Trophoblast cell (in vitro differentiated cells and primary cell): ENCODE measurements around the gene AKAP13.
"Not testable (repeated sequence)": the region's sequence is repeated elsewhere in the genome, so short reads cannot be mapped to it uniquely, and the experiment has no call there.

Experiments used
- DNase-seq, 2 donors: peaks; one replicate each; pipeline ENCODE4 v3.0.0-alpha.2; 2016
- H2AFZ ChIP-seq: 2 replicates; pipeline ENCODE4 v1.6.1; 2013; ENCODE audit warnings: low read length, moderate library complexity, mild to moderate bottlenecking; ENCODE audit not compliant: insufficient read depth, poor library complexity
- H2AK5ac ChIP-seq: 2 replicates; pipeline ENCODE4 v1.6.1; 2013; ENCODE audit warnings: mild to moderate bottlenecking, low read length
- H2BK120ac ChIP-seq: 2 replicates; pipeline ENCODE4 v1.6.1; 2013; ENCODE audit warnings: low read length, mild to moderate bottlenecking, moderate library complexity; ENCODE audit not compliant: insufficient read depth, poor library complexity
- H2BK12ac ChIP-seq: 2 replicates; pipeline ENCODE4 v1.6.1; 2013; ENCODE audit warnings: mild to moderate bottlenecking, low read length, moderate library complexity
- H2BK5ac ChIP-seq: 2 replicates; pipeline ENCODE4 v1.6.1; 2013; ENCODE audit warnings: low read length, low read depth, moderate library complexity, mild to moderate bottlenecking; ENCODE audit not compliant: poor library complexity
- H3K14ac ChIP-seq: 2 replicates; pipeline ENCODE4 v1.6.1; 2013; ENCODE audit warnings: mild to moderate bottlenecking, low read length
- H3K18ac ChIP-seq: 2 replicates; pipeline ENCODE4 v1.6.1; 2013; ENCODE audit warnings: mild to moderate bottlenecking, low read length
- H3K23ac ChIP-seq: 2 replicates; pipeline ENCODE4 v1.6.1; 2013; ENCODE audit warnings: low read length
- H3K27ac ChIP-seq: 2 replicates; pipeline ENCODE4 v1.5.1; 2013; ENCODE audit warnings: low read depth, mild to moderate bottlenecking, inconsistent platforms, low read length, moderate library complexity
- H3K27me3 ChIP-seq: 2 replicates; pipeline ENCODE4 v1.6.1; 2013; ENCODE audit warnings: inconsistent platforms, mild to moderate bottlenecking, low read length, moderate library complexity; ENCODE audit not compliant: insufficient read depth
- H3K36me3 ChIP-seq, 2 experiments: 1 replicate in 1 of 2; 2 replicates in 1 of 2; pipeline ENCODE4 v1.6.1; 2013; ENCODE audit warnings: low read length in 2 of 2, mild to moderate bottlenecking in 2 of 2, moderate library complexity in 1 of 2; ENCODE audit not compliant: insufficient read depth in 2 of 2, control insufficient read depth in 1 of 2
- H3K4ac ChIP-seq: 2 replicates; pipeline ENCODE4 v1.6.1; 2013; ENCODE audit warnings: low read depth, mild to moderate bottlenecking, low read length, moderate library complexity
- H3K4me1 ChIP-seq, 2 experiments: 1 replicate in 1 of 2; 2 replicates in 1 of 2; pipeline ENCODE4 v1.6.1; 2013; ENCODE audit warnings: low read length in 2 of 2, mild to moderate bottlenecking in 2 of 2, moderate library complexity in 1 of 2; ENCODE audit not compliant: insufficient read depth in 2 of 2, control insufficient read depth in 1 of 2
- H3K4me2 ChIP-seq: 2 replicates; pipeline ENCODE4 v1.6.1; 2013; ENCODE audit warnings: inconsistent platforms, mild to moderate bottlenecking, low read length, moderate library complexity
- H3K4me3 ChIP-seq: 2 replicates; pipeline ENCODE4 v1.5.1; 2013; ENCODE audit warnings: mild to moderate bottlenecking, low read depth, low read length, inconsistent platforms
- H3K79me1 ChIP-seq: one replicate; pipeline ENCODE4 v1.6.1; 2013; ENCODE audit warnings: low read length
- H3K79me2 ChIP-seq: 2 replicates; pipeline ENCODE4 v1.6.1; 2013; ENCODE audit warnings: low read length, mild to moderate bottlenecking; ENCODE audit not compliant: control insufficient read depth, insufficient read depth, poor library complexity
- H3K9ac ChIP-seq: 2 replicates; pipeline ENCODE4 v1.6.1; 2013; ENCODE audit warnings: mild to moderate bottlenecking, low read length
- H3K9me3 ChIP-seq: 2 replicates; pipeline ENCODE4 v1.6.1; 2013; ENCODE audit warnings: low read depth, mild to moderate bottlenecking, control low read depth, inconsistent platforms, low read length; ENCODE audit not compliant: insufficient read depth
- H4K12ac ChIP-seq: 2 replicates; pipeline ENCODE4 v1.6.1; 2013; ENCODE audit warnings: low read depth, mild to moderate bottlenecking, low read length, moderate library complexity
- H4K8ac ChIP-seq: 2 replicates; pipeline ENCODE4 v1.6.1; 2013; ENCODE audit warnings: low read depth, mild to moderate bottlenecking, low read length, moderate library complexity
- H4K91ac ChIP-seq: one replicate; pipeline ENCODE4 v1.6.1; 2013; ENCODE audit warnings: low read depth, mild to moderate bottlenecking, low read length, moderate library complexity
- WGBS: extraction: QIAGEN DNeasy Blood & Tissue Kit; methylation state at CpG from one replicate; pipeline ENCODE4 v1.1.7; 2013; ENCODE audit warnings: missing lambda C conversion rate; ENCODE audit not compliant: insufficient read length, insufficient coverage; ENCODE audit errors: extremely low coverage; 5-methylcytosine and 5-hydroxymethylcytosine counted together

AKAP13 gene

DNA sequence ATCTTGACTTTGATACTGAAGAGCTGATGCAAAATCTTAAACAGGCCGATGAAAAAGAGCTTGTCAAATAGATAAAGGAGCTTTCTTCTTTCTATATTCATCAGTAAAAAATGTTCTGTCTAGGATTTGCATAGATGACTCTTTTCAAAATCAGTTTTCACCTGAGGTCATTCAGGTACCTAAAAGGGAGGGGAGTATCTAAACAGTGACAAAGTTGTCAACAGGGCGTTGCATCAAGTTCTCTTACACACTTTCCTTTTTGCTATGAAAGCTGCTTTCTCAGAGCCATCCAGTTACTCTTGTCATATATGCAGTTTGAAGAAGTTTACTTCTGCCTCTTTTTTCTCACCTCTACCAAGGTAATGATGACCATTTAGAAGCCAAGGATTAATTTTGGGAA, 60.0 kb downstream of the AKAP13 start:
- Histone ChIP-seq H3K4me3 (no peak overlapping the region), H4K12ac (no peak overlapping the region), H2BK120ac (no peak overlapping the region), H3K4me2 (no peak overlapping the region), H3K36me3 (no peaks in the 10 kb centered on the region), H3K9me3 (no peaks in the 10 kb centered on the region), H3K14ac (no peak overlapping the region), H3K27me3 (no peaks in the 10 kb centered on the region), H4K8ac (no peak overlapping the region), H2BK12ac (no peak overlapping the region), H4K91ac (no peak overlapping the region), H3K23ac (no peak overlapping the region), H3K79me2 (no peaks in the 10 kb centered on the region), H3K27ac (no peak overlapping the region), H3K4me1 (peaks cover 0 to 2% of the 10 kb centered on the region in 2 experiments), H3K18ac (no peak overlapping the region), H3K4ac (no peak overlapping the region), H3K9ac (no peak overlapping the region), H2AK5ac (no peak overlapping the region), H3K79me1 (no peaks in the 10 kb centered on the region), H2BK5ac (no peak overlapping the region), H2AFZ (no peak overlapping the region)
- no CpG with 5 or more reads among the region's 2 CpGs for WGBS
- DNase-seq = peak; percentile 30 to 79

DNA sequence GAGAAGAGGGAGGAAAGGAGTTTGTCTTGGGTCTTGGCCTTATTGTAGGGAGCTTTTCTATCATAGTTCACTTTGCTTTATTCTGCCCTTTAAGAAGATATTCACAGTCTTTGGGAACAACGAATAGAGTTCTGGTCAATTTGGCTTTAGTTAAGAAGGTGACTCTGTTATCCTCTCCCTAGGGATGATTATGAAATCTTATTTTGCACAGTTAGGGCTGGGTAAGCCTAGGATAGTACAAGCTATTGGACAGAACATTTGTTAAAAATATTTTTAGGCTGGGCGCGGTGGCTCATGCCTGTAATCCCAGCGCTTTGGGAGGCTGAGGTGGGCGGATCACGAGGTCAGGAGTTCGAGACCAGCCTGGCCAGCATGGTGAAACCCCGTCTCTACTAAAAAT, 61.5 kb downstream of the AKAP13 start:
- not testable (repeated sequence) for H2AK5ac ChIP-seq, H4K91ac ChIP-seq, H3K27ac ChIP-seq, H2AFZ ChIP-seq, H3K27me3 ChIP-seq, H3K9me3 ChIP-seq, H3K14ac ChIP-seq, H3K36me3 ChIP-seq, H3K23ac ChIP-seq, H4K12ac ChIP-seq, H3K4me1 ChIP-seq, H2BK5ac ChIP-seq, H4K8ac ChIP-seq, H2BK12ac ChIP-seq, H3K4me2 ChIP-seq, H3K4ac ChIP-seq, DNase-seq, H3K18ac ChIP-seq, H2BK120ac ChIP-seq, H3K79me2 ChIP-seq, H3K9ac ChIP-seq, H3K79me1 ChIP-seq, H3K4me3 ChIP-seq
- no CpG with 5 or more reads among the region's 8 CpGs for WGBS

DNA sequence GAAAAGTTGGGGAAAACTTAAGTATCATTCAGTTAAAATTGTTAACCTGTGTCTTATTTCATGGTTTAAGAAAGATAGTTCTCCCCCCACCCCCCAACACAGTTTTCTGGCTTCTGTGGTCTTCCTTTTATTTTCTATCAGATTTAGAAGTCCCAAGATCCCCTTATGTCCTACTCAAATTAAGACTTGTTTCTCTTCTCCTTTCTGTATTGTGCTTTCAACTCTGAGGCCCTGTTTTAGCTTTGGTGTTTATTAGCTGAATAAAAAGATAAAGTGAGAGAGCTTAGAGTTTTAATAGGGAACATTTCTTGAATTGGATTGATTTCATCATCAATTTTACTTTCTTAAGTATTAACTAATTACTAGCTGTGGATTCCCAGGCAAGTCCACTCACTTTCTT, 62.6 kb downstream of the AKAP13 start:
- Histone ChIP-seq H3K36me3 (no peaks in the 10 kb centered on the region), H3K9me3 (no peaks in the 10 kb centered on the region), H3K4ac (no peak overlapping the region), H3K4me1 (peaks cover 0 to 2% of the 10 kb centered on the region in 2 experiments), H3K79me2 (peaks cover 4% of the 10 kb centered on the region), H3K14ac (no peak overlapping the region), H3K27me3 (no peaks in the 10 kb centered on the region), H2BK12ac (no peak overlapping the region), H3K4me3 (no peak overlapping the region), H3K4me2 (no peak overlapping the region), H4K8ac (no peak overlapping the region), H3K9ac (no peak overlapping the region), H2BK5ac (no peak overlapping the region), H2AK5ac (no peak overlapping the region), H3K27ac (no peak overlapping the region), H3K23ac (no peak overlapping the region), H2BK120ac (no peak overlapping the region), H3K79me1 (no peaks in the 10 kb centered on the region), H4K12ac (no peak overlapping the region), H2AFZ (no peak overlapping the region), H4K91ac (no peak overlapping the region), H3K18ac (no peak overlapping the region)
- DNase-seq = no peak

DNA sequence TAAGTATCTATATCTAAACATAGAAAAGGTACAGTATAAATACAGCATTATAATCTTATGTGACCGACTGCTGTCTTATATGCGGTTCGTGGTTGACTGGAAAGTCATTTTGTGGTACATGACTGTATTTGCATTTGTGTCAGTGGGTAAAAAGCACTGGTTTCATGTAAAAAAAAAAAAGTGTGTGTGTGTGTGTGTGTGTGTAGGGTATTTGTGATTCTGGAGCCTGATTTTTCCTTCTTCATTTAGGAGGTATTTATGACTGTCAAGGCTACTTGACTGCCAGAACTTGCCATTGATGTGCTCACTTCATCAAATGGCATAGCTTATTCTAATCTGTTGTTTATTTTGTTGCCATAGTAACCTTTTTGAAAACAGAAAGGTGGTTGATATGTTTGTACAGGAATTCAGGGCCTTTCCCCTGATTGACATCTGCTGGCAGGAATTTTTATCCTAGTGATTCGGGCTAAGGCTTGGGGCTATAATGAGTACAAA, 63.2 kb downstream of the AKAP13 start:
- H2AFZ ChIP-seq = no peak overlapping the region
- H3K4me3 ChIP-seq = no peak overlapping the region
- no peaks in the 10 kb centered on the region for H3K27me3 ChIP-seq
- no peak overlapping the region for H3K4me2 ChIP-seq
- peak; percentile 72 to 97 for DNase-seq
- peaks cover 0 to 2% of the 10 kb centered on the region in 2 experiments for H3K4me1 ChIP-seq
- H2BK120ac ChIP-seq = no peak overlapping the region
- no peak overlapping the region for H4K12ac ChIP-seq
- no peak overlapping the region for H2BK12ac ChIP-seq
- H3K9ac ChIP-seq = no peak overlapping the region
- H3K23ac ChIP-seq = no peak overlapping the region
- no CpG with 5 or more reads among the region's 4 CpGs for WGBS
- H2AK5ac ChIP-seq = no peak overlapping the region
- H3K4ac ChIP-seq = no peak overlapping the region
- H3K79me2 ChIP-seq = peaks cover 4% of the 10 kb centered on the region
- H3K79me1 ChIP-seq = no peaks in the 10 kb centered on the region
- no peak overlapping the region for H4K91ac ChIP-seq
- H3K36me3 ChIP-seq = no peaks in the 10 kb centered on the region
- H3K27ac ChIP-seq = no peak overlapping the region
- H3K9me3 ChIP-seq = no peaks in the 10 kb centered on the region
- no peak overlapping the region for H4K8ac ChIP-seq
- no peak overlapping the region for H3K14ac ChIP-seq
- H2BK5ac ChIP-seq = no peak overlapping the region
- no peak overlapping the region for H3K18ac ChIP-seq
